HuH-7 (cell line): Measurements from ENCODE around the gene TMEM132E.

Experiments
- DNase-seq: peaks from one replicate; pipeline ENCODE4 v3.0.0; 2011; ENCODE audit warnings: low spot score

TMEM132E gene

DNA sequence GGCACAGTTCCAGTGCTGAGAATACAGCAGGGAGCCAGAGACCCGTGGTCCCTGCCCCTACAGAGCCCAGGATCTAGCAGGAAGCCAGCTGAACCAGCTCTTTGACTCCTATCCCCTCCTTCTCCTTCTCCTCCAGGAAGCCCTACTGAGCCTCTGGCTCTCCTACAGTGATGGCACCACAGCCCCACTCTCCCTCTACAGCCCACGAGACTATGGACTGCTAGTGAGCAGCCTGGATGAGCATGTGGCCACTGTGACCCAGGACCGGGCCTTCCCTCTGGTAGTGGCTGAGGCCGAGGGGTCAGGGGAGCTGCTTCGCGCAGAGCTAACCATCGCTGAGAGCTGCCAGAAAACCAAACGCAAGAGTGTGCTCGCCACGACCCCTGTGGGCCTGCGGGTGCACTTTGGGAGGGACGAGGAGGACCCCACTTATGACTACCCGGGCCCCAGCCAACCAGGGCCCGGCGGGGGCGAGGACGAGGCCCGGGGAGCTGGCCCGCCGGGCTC lies 57.7 kb downstream of the TMEM132E start:
- DNase-seq = no peak

DNA sequence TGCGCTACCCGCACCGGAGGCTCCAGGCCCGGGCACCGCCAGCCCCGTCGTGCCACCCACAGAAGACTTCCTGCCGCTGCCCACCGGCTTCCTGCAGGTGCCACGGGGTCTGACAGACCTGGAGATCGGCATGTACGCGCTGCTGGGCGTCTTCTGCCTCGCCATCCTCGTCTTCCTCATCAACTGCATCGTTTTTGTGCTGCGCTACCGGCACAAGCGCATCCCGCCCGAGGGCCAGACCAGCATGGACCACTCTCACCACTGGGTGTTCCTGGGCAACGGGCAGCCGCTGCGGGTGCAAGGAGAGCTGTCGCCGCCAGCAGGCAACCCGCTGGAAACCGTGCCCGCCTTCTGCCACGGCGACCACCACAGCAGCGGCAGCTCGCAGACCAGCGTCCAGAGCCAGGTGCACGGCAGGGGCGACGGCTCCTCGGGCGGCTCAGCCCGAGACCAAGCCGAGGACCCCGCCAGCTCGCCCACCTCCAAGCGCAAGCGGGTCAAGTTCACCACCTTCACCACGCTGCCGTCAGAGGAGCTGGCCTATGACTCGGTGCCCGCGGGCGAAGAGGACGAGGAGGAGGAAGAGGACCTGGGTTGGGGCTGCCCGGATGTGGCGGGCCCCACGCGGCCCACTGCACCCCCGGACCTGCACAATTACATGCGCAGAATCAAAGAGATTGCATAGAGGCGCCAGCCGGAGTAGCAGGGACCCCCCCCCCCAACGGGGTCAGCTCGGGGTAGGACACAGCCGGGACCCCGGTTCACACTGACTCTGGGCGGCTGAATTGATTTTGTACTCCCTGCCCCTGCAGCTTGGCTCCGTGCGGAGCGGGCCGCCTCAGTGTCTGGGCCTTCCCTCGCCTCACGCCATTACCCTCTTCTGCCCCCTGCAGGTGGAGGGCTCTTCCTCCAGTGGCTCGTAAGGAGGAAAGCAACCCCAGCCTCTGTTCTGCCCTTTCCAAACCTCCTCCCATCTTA lies 58.5 kb downstream of the TMEM132E start:
- DNase-seq = peak; percentile 87

DNA sequence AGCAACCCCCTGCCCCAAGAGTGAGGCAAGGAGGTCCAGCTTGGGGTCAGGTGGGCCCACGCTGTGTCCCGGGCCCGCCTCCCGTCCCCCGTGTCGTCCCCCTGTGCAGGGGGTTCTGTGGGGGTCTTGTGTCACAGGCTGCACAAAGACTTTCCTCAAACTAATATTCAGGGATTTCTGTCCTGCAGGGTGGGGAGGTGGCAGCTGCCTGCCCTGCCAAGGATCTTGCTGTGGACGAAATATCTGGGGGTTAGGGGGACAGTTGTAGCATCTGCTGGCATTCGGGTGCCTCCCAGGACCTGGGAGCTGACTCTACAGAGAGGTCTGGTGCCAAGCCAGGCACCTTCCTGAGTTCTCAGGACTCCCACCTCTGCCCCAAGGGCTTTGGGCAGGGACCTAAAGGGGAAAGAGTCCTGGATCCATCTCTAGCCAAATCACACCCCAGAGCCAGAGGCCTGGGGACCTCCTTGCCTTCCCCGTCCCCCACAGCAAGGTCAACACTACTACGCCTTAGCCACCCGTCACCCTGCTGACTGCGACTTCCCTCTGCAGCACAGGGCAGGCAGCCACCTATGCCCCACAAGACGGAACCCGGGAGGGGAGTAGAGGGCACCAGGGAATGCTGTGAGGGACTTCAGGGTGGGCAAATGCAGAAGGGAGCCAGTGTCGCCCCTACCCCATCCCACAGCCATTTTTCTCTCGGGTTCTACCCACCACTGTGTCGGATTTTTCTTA lies 59.3 kb downstream of the TMEM132E start:
- DNase-seq = no peak

DNA sequence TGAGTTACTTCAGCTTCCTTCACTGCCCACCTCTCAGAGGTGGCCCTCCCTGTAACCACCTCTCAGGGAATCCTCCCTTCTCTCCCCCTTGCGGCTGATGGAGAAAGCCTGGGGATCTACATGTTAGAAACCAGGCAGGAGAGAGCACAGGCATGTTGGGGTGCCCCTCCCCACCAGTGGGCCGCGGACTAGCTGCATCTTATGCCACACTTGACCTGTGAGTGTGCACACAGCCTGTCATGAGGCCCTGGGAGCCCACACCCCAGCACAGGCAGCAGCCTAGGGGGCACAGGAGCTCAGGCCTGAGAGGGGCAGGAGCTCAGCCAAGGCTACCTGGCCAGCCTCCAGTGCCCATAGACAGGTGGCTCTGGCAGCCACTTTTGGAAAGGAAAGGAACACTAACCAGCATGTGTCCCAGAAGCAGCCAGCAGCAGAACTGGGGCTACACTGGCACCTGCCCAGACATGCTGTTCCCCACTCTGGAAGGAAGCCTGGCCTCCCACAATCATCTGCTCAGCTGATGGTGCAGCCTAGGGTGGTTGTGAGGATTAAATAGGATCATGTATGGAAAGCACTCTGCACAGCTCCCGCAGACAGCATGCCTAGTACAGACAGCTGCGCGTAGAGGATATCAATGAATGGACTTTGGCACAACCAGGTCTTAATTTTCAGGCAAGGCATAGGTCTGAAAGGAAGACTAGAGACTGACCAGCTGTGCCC lies 60.5 kb downstream of the TMEM132E start:
- DNase-seq = no peak

DNA sequence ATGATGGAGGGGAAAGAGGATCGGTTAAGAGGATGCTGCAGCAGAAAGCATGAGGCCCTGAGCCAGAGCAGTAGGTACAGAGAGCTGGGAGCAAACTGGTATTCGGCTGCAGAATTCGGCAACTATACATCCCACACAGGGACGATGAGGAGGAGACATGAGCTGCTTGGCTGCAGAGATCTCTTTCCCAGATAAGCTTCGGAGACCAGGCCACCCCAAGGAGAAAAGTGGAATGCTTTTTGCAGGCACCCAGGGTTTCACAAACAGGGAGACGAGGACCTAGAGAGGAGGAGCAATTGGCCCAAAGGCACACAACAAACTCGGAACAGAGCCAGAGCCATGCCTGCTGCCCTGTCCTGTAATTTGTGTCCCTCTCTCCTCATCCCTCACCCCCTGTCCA lies 62.0 kb downstream of the TMEM132E start:
- DNase-seq = no peak

DNA sequence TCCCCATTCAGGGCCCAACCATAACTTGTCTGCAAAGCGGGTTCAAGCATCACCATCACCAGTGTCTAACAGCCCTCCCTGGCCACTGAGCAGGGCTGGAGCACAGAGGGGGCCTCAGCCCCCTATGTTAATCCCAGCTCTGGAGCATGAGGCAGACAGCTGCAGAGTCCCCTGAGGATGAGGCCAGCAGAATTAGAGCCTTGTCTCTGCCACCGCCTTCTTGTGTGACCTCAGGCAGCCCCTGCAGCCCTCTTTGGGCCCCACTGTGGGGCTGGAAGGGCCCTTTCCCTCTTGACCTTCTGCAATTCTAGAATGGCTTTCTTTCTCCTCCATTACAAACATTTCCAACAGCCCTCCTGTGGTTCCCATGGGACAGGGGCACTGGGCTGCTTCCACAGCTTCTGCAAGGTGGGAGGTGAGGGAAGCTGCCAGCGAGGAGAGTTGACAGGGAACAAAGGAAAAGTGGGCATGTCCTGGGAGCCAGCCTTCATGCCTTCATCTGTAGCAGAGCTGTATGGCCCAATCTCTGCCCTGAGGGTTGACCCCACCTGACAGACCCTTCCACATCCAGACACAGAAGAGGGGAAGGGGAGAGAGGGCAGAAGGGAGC lies 65.7 kb downstream of the TMEM132E start:
- no peak for DNase-seq

DNA sequence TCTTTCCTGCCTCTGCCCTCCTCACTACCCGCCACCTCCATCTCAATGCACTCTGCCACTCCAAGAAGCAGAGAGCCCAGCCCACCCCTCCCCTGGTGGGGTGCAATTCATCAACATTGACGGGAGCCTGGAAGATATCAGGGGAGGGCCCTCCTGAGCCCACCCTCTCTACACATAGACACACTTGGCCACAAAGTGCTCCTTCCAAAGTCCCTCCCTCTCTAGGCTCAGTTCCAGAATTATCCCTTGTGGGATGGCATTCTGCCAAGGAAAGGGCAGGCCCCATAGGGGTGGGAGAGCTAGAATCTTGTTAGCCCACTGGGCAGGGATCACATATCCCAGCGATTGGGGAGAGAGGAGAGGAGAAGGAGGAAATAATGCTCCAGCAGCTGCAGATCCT lies 66.2 kb downstream of the TMEM132E start:
- no peak for DNase-seq

DNA sequence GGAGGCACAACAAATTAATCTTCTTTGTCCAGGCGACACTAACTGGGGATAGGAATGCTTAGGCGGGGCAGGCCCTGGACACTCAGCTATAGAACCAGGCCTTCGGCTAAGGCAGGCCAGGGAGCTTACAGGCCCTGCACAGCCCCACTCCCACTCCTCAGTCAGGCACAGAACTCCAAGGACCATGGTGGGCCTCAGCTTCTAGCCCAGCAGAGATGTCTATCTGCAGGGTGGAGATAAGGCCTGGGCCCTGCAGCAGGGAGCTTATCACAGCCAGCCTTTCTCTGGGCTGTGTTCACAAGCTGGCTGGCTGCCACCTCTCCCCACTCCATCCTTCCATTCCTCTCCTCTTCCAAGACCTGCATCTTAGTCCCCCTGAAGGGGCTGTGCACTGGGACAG lies 68.1 kb downstream of the TMEM132E start:
- DNase-seq = no peak

DNA sequence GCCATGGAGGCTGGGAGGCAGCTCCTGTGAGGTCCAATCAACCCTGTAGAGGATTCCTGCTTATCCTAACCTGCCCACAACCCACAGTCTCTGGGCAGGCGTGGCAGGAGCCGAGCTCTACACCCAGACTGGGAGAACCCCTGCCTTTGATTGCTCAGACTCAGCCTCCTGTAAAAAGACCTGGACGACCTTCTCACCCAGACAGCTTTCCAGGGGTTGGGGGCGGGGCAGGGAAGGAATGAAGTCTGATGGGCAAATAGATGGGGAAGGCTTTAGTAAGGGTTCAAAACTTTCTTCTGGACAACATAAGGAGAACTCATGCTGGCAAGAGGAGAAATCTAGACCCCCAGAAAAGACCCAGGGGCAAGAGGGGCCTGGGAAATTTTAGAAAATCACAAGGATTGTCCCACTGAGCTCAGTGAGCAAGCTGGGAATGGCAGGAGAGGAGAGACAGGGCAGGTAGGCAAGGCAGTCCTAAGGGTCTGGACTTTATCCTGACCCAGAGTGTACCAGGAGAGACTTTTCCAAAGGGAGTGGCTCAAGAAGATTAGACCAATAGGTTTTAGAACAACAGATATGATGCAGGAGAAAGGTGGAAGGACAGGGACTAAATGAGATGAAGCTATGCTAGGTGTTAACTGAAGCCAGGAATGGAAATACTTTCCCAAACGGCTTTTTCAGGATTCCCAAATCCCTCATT lies 70.8 kb downstream of the TMEM132E start:
- DNase-seq = no peak

DNA sequence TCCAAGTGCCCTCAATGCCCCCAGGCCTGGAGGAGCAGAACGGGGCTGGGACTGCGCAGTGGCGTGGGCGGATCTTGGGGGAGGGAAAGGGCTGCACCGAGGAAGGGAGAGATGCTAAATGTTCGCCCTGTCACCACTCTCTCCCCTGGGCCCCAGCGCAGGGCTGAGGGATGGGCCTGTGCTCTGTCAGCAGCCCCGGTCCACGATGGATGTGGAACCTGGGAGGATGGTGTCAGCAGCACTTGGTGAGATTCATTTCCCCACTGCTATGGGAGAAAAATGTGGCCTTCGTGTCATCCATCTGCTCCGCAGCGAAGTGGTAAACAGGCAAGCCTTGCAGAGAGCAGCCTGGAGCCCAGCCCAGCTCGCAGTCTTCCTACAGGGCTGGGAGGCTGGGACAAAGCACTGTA lies 72.0 kb downstream of the TMEM132E start:
- DNase-seq = no peak

DNA sequence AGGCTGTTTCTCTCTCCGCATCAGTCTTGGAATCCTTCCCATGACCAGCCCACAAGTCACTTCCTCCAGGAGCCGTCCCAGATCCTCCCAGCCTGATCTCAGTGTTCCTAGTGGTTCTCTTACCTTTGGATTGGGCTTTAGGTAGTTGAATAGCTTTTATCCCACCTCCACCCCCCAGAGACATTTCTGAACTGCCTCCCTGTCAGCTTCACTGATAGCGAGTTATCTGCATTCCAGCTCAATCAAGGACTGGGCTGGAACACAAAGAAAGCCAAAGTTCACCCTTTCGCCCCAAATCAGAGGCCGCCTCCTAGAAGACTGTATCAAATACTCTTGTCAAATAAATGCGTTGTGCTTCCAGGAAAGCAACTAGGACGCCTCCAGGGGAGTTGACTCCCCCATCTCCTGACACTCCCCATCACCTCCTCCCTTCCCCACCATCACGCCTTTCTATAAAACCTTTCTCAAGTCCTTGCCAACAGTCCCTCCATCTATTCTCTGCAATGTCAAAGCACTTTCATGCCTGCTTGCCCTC lies 72.7 kb downstream of the TMEM132E start:
- no peak for DNase-seq

DNA sequence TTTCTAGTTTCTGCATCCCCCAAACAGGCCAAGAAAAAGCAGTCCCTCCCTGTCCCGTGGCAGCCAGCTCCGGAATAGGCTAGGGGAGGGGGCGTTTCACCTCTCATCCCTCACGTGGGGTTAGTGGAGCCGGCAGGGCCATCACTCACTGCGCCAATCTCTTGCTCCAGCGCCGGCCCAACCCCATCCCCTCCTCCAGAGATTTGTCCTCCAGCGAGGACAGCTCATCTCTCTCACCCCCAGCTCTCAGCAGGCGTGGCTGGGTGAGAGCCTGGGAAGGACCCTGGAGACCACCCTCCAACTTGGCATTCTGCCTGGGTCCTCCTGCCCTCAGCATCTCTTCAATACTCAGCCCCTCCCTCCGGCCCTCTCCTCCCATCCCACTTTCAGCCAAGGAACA lies 74.1 kb downstream of the TMEM132E start:
- DNase-seq = no peak

DNA sequence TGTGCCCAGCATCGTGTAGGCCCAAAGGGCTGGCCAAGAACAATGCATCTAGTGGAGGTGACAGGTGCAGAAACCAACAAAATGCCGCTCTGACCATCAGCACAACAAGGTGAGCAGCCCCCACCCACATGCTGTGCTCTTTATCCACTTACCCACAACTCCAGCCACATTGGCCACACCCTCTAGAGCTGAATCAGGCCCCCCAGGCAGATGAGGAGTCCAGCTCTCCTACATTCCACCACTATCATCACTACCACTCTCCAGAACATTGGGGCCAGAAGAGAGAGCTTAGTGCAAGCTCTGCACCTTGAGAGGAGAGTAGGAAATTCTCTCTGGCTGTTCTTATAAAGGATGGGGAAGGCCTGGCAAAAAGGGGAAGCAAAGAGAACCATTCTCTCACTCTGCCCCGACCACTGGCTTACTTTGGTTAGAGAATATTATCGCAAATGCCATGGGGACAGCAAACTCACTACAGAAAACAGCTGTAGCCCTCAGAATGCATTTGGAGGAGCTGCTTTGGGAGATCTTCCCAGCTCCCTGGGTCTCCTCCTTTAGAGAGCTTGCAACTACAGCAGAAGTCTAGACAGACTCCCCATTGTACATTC lies 75.0 kb downstream of the TMEM132E start:
- DNase-seq = no peak

DNA sequence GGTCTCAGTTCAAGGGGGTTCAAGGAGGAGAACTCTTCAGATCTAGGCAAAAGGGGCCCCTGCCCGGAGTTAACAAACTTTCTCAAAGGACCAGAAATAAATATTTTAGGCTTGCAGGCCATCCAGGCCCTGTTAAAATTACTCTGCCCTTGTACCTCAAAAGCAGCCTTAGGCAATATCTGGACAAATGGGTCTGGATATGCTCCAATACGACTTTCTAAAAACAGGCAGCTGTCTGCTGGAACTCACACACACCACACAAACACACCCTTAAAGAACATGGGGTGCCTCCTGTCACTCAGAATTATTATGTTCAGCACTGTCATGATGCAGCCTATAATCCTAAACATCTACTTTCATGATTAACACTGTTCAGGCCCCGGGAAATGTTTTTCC lies 75.5 kb downstream of the TMEM132E start:
- no peak for DNase-seq

DNA sequence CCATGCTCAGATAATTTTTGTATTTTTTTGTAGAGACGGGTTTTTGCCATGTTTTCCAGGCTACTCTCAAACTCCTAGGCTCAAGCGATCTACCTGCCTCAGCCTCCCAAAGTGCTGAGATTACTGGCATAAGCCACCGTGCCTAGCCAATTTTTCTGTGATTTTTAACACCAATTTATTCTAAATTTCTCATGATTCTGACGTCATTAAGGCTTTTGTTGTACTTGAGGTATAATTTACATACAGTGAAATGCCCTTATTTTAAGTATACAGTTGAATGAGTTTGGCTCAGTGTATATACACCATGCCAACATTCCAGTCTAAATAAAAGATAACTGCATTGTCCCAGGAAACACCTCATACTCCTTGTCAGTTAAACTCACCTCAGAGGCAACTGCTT lies 77.4 kb downstream of the TMEM132E start:
- no peak for DNase-seq

DNA sequence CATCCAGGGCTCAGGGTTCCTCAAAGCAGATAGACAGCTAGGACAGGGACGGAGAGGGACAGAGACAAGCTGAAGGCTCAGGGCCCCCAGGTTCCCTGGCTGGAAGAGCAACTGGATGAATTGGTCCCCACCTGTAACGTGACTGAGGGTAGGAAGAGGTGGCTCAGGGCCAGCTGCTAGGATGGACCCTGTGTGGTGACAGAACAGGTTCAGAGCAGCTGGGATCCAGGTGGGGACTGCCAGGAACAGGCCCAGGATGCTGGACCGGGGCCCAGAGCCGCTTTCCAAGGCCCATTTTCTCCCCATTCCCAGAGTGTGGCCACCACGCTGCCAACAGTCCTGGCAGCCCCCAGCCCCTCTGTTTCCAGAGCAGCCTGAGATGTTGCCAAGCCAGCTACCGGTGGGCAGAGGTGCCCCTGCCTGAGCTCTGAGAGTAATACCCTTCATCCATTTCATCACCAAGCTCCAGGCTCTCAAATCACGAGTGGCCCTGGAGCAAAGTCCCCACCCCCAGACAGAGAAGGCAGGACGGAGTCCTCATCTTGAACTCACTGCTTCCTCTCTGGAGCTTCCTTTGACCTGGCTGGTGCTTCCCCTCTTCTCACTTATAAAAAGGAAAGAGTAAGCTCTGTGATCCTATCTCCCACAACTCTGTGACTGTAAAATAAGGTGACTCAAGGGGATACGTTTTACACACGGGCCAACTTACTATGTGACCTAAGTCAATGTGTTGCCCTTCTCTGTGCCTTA lies 79.6 kb downstream of the TMEM132E start:
- DNase-seq = no peak

DNA sequence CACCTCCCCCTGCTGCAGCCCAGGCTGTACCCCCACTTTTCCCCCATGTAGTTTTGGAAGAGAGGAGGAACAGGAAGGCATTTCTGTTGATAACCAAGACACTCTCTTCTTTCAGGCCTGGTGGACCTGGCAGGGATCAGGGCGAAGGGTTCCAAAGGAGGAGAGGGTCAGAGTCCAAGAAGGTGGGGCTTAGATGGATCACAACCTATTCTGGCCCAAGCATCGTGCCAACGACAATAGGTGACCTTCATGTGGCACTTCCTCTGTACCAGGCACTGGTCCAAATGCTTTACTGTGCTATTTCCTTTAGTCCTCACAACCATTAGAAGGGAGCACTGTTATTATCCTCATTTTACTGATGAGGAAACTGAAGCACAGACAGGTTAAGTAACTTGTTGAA lies 84.3 kb downstream of the TMEM132E start:
- DNase-seq = no peak

DNA sequence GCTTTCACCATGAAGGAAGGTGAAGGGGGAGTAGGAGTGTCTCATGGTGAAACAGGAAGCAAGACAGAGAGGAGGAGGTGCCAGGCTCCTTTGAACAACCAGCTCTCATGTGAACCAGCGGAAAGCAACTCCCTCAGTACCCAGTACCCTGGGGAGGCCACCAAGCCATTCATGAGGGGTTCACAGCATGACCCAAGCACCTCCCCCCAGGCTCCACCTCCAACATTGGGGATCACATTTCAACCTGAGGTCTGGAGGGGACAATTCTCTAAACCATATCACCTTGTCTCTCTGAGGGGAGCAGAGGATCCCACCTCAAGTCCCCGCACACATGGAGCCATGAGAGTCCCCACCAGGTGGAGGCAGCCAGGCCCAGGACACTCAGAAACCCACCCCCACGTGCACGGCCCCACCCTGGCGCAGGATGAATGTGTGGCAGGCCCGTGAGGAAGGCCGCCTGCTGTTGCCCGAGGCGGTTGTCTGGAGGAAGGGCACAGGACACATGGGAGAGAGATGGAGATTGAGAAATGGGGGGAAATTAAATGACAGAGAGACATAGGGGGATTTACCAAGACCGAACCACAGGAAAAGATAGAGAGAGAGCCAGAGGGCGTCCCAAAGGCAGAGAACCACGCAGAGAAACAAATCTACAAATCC lies 85.9 kb downstream of the TMEM132E start:
- DNase-seq = no peak
